Measurements from ENCODE around the gene SIDT1. TPM values are rescaled to one million over a fixed set of nuclear protein-coding genes. Genes with fewer than 3 reads are reported as not detected.
A peak's percentile ranks its signal among the peaks of the same experiment; 100 is the strongest.

The SIDT1 gene
- total RNA-seq, 1 experiment from 2014 or later, result not detected

GRCh38 chr3:113678773-113679172 lies 146.4 kb downstream of the SIDT1 start:
- no peak overlapping the region for H2BK20ac ChIP-seq (ENCODE audit: low read depth, low read length, poor library complexity, severe bottlenecking)
- no peak overlapping the region for H3K14ac ChIP-seq (ENCODE audit: insufficient read depth, low read length)
- no peak overlapping the region for H2AFZ ChIP-seq (ENCODE audit: low read length)
- H2BK5ac ChIP-seq (ENCODE audit: insufficient read length, low read length), result no peak overlapping the region
- no peak overlapping the region for H3K4me2 ChIP-seq (ENCODE audit: insufficient read depth, insufficient read length, low read length)
- no peak overlapping the region for H2BK12ac ChIP-seq (ENCODE audit: insufficient read length, low read depth, low read length)
- no peak for TF ChIP-seq CTCF (conservative IDR thresholded peaks at IDR 0.05)
- H2BK15ac ChIP-seq (ENCODE audit: low read depth, low read length), result no peak overlapping the region
- no peak overlapping the region for H4K91ac ChIP-seq (ENCODE audit: insufficient read length, low read depth, low read length)
- H2AK5ac ChIP-seq (ENCODE audit: insufficient read length, low read length), result no peak overlapping the region
- Mint-ChIP-seq H3K27ac (no peak overlapping the region), H3K9me3 (peaks cover 2 to 10% of the 10 kb centered on the region in 2 experiments; a peak in 3 of 5 replicates), H3K4me3 (0 out of 5 replicates have a peak overlapping the region, but pooled peaks of 1 of the 2 experiments have one; percentile 12), H3K36me3 (ENCODE audit: insufficient read depth in 1 of 3, low read depth in 3 of 3) (peaks cover 14 to 37% (median 23%) of the 10 kb centered on the region in 3 experiments; a peak in 6 of 7 replicates), H3K27me3 (ENCODE audit: low read depth) (no peaks in the 10 kb centered on the region), H3K4me1 (peaks cover 12 to 15% of the 10 kb centered on the region in 2 experiments)
- no peaks in the 10 kb centered on the region for H3K79me2 ChIP-seq (ENCODE audit: insufficient read depth, low read length)
- H3K56ac ChIP-seq (ENCODE audit: insufficient read length, low read depth, low read length), result no peak overlapping the region
- H3K27me3 ChIP-seq (ENCODE audit: insufficient read depth, low read length), result no peaks in the 10 kb centered on the region
- no peak overlapping the region for H3K18ac ChIP-seq (ENCODE audit: insufficient read length, low read depth, low read length)
- no peak overlapping the region for H4K5ac ChIP-seq (ENCODE audit: insufficient read length, low read depth, low read length)
- H3K23ac ChIP-seq (ENCODE audit: insufficient read length, low read depth, low read length), result no peak overlapping the region
- no peak overlapping the region for H4K8ac ChIP-seq (replicated peaks; ENCODE audit: insufficient read length, low read depth, low read length)
- no peaks in the 10 kb centered on the region for H3K23me2 ChIP-seq (ENCODE audit: insufficient read length, low read depth, low read length, poor library complexity, severe bottlenecking)
- H3K4me1 ChIP-seq (ENCODE audit: insufficient read depth, low read length), result peaks cover 4% of the 10 kb centered on the region; the same call in 1 of the 2 replicates
- H3K9ac ChIP-seq (ENCODE audit: extremely low read depth, insufficient read length, low read length), result no peak overlapping the region
- WGBS (ENCODE audit: extremely low coverage, insufficient read length, low lambda C conversion rate), result no CpG with 5 or more reads among the region's 4 CpGs
- H3K9me3 ChIP-seq (ENCODE audit: control insufficient read depth, low read depth, low read length), result no peaks in the 10 kb centered on the region
- H3K27ac ChIP-seq (ENCODE audit: insufficient read length, low read depth, low read length), result no peak overlapping the region
- H3K79me1 ChIP-seq (ENCODE audit: insufficient read depth, low read depth, low read length, poor library complexity, severe bottlenecking), result no peaks in the 10 kb centered on the region
- H2BK120ac ChIP-seq (ENCODE audit: low read depth, low read length, poor library complexity, severe bottlenecking), result no peak overlapping the region
- no peak for DNase-seq
- H3T11ph ChIP-seq (ENCODE audit: low read length), result no peak overlapping the region
- H4K20me1 ChIP-seq (ENCODE audit: control insufficient read depth, insufficient read depth, insufficient read length), result no peaks in the 10 kb centered on the region
- H3K4ac ChIP-seq (ENCODE audit: low read depth, low read length), result no peak overlapping the region

Small RNA genes within 50 kb of the gene (microRNA-seq; reads per million reads assigned to microRNA genes)
- not detected for gene MIR4446 (ENCODE audit: borderline microRNAs expressed)

Other genes starting within 250 kb of the SIDT1 start
- 2.0 and 3.7 TPM in 2 replicates for gene CFAP44, start 91.1 kb upstream of the SIDT1 start, total RNA-seq (2021)
- 14.6 and 15.3 TPM in 2 replicates for gene SPICE1, start 17.4 kb upstream of the SIDT1 start, total RNA-seq (2021)
- 12.0 and 13.8 TPM in 2 replicates for gene USF3, start 164.1 kb downstream of the SIDT1 start, total RNA-seq (2021)
- 216 and 226 TPM in 2 replicates for gene NAA50, start 213.7 kb downstream of the SIDT1 start, total RNA-seq (2021)
- 73.4 and 80.4 TPM in 2 replicates for gene ATP6V1A, start 214.5 kb downstream of the SIDT1 start, total RNA-seq (2021)

All from H9 (cell line).